Stimulated activated CD4-positive, alpha-beta T cell treated with anti-CD3 and anti-CD28 coated beads, Interleukin-2, amount 100 ng/mL, for 24 hours (primary cell): ENCODE measurements around the gene KRTAP6-1.

Experiments used
- DNase-seq, 2 donors: peaks; one replicate each; pipeline ENCODE4 v3.0.0-alpha.2; 2020

Gene KRTAP6-1

DNA sequence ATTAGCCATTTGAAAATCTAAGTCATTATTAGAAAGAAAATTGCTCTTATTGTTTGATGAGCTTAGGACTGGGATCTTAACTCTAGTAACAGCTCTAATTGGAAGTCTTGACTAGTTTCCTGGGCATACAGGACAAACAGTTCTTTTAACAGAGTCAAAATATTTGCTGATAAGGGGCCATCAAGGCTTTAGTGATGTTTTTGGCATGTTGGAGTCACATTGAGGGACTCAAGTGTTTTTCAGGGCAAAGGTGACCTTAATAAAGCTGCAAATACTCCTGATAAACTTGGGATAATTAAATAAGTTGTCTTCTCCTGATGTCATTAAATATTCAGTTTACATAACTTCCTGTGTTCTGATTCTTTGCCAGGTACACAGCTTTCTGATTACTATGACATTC lies 46.1 kb downstream of the KRTAP6-1 start:
- DNase-seq, result no peak

DNA sequence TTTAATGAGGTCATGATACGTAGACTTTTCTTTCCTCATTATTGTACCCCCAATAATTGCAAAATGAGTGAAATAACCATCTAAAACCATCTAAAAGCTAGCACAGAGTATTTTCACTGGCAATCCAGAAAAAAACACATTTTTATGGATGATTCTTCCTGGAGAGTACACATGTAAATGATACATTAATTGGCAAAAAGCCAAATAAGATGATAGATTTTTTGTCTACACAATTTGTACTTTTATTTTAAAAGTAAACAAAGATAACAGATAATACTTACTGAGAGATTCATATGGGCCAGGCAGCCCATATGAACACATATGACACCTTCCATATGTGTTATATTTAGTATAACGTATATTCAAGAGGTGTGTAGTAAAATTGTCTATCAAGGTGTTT lies 50.1 kb downstream of the KRTAP6-1 start:
- no peak for DNase-seq
